Left lung (tissue), 10 donors: Measurements from ENCODE around the gene CHST8. TPM values are rescaled to one million over a fixed set of nuclear protein-coding genes. Genes with fewer than 3 reads are reported as not detected.

ENCODE experiments used
- ATAC-seq: fragments of 200-7000 bp; cut with Tn5 transposase; one replicate; pipeline ENCODE4 v1.9.1; 2020; ENCODE audit warnings: moderate library complexity
- DNase-seq, 4 donors: peaks; one replicate each; pipeline ENCODE4 v3.0.0-alpha.2; 2013 to 2020
- H3K27ac ChIP-seq, 2 donors: fragments of 200-600 bp; sonication (generic) in 1 of 2; one replicate each; pipeline versions ENCODE4 v1.5.0 to v1.8.0; 2020 to 2021
- H3K27me3 ChIP-seq, 2 donors: fragments of 200-600 bp; sonication (generic) in 1 of 2; one replicate each; pipeline versions ENCODE4 v1.5.0 to v1.8.0; 2020 to 2021
- H3K36me3 ChIP-seq, 2 donors: fragments of 200-600 bp; sonication (generic) in 1 of 2; one replicate each; pipeline versions ENCODE4 v1.5.0 to v1.8.0; 2020 to 2021
- H3K4me1 ChIP-seq, 2 donors: fragments of 200-600 bp; one replicate each; pipeline ENCODE4 v1.8.0; 2021
- H3K4me3 ChIP-seq, 2 donors: fragments of 200-600 bp; sonication (generic) in 1 of 2; one replicate each; pipeline versions ENCODE4 v1.5.0 to v1.8.0; 2020 to 2021; ENCODE audit warnings: mild to moderate bottlenecking in 1 of 2
- H3K9me3 ChIP-seq, 2 donors: fragments of 200-600 bp; sonication (generic) in 1 of 2; one replicate each; pipeline versions ENCODE4 v1.5.0 to v1.8.0; 2020 to 2021
- CTCF ChIP-seq, 2 donors: fragments of 200-600 bp; sonication (generic) in 1 of 2; IDR thresholded peaks; one replicate each; pipeline versions ENCODE4 v1.5.0 to v1.8.0; 2021; ENCODE audit warnings: antibody characterized with exemption in 2 of 2
- intact Hi-C, 2 donors: fragments of 100-400 bp; cut with DNase I; formaldehyde crosslinking; loops; one replicate each; pipeline versions ENCODE4 v1.11.2 to v1.14.2; 2022
- polyA plus RNA-seq, 6 donors: library from polyadenylated mRNA; unstranded; fragments of 120-200 nt; gene quantifications; one replicate each; pipeline ENCODE4 v1.2.1, GENCODE V29; 2013; ENCODE audit not compliant: insufficient read length in 6 of 6
- total RNA-seq, 2 donors: library from RNA; stranded (reverse); fragmentation: NEBNext Ultra II Directional; extraction: Animal tissue kit (Norgen Biotek cat#: 25700); gene quantifications; one replicate each; pipeline ENCODE4 v1.2.1, GENCODE V29; 2021
- donor health status: DM: no; HTN: yes; CAD: no.
- donor health status: DM: no; HTN: no; CAD: no.

The CHST8 gene
- total and polyA plus RNA-seq, 8 donors: 0.24 to 0.47 TPM; not detected in 6

DNA sequence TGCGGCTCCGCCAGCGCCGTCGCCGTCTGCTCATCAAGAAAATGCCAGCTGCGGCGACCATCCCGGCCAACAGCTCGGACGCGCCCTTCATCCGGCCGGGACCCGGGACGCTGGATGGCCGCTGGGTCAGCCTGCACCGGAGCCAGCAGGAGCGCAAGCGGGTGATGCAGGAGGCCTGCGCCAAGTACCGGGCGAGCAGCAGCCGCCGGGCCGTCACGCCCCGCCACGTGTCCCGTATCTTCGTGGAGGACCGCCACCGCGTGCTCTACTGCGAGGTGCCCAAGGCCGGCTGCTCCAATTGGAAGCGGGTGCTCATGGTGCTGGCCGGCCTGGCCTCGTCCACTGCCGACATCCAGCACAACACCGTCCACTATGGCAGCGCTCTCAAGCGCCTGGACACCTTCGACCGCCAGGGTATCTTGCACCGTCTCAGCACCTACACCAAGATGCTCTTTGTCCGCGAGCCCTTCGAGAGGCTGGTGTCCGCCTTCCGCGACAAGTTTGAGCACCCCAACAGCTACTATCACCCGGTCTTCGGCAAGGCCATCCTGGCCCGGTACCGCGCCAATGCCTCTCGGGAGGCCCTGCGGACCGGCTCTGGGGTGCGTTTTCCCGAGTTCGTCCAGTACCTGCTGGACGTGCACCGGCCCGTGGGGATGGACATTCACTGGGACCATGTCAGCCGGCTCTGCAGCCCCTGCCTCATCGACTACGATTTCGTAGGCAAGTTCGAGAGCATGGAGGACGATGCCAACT is 150.5 kb downstream of the CHST8 start:
- no peak for DNase-seq
- no peak overlapping the region for H3K27ac ChIP-seq
- H3K27me3 ChIP-seq: peaks cover 0 to 54% of the 10 kb centered on the region in 2 donors
- no peak for ATAC-seq
- H3K36me3 ChIP-seq: no peaks in the 10 kb centered on the region
- H3K4me1 ChIP-seq: no peaks in the 10 kb centered on the region
- H3K4me3 ChIP-seq: no peak overlapping the region
- intact Hi-C loops: loop anchor here in 1 of 2 donors (5.0 to 10.0 kb wide), 3 partner anchors 233 to 535 kb away; no protein-coding TSS in a partner anchor
- no peaks in the 10 kb centered on the region for H3K9me3 ChIP-seq
- TF ChIP-seq CTCF (IDR thresholded peaks at IDR 0.05): no peak

DNA sequence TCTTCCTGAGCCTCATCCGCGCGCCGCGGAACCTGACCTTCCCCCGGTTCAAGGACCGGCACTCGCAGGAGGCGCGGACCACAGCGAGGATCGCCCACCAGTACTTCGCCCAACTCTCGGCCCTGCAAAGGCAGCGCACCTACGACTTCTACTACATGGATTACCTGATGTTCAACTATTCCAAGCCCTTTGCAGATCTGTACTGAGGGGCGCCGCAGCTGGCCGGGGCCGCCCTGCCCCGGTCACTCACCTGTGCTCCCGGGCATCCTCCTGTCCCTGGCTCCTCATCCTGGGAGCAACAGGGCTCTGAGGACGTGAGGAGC is 151.1 kb downstream of the CHST8 start:
- no peak for TF ChIP-seq CTCF (IDR thresholded peaks at IDR 0.05)
- intact Hi-C loops: loop anchor here in 1 of 2 donors (5.0 to 10.0 kb wide), 3 partner anchors 232 to 536 kb away; no protein-coding TSS in a partner anchor
- H3K36me3 ChIP-seq: no peaks in the 10 kb centered on the region
- H3K27me3 ChIP-seq: peaks cover 0 to 54% of the 10 kb centered on the region in 2 donors
- no peaks in the 10 kb centered on the region for H3K9me3 ChIP-seq
- ATAC-seq (no peak), DNase-seq (no peak)
- H3K4me1 ChIP-seq: no peaks in the 10 kb centered on the region
- no peak overlapping the region for H3K27ac ChIP-seq
- H3K4me3 ChIP-seq: no peak overlapping the region

GRCh38 chr19:33773704-33774624 is 152.2 kb downstream of the CHST8 start:
- no peak for TF ChIP-seq CTCF (IDR thresholded peaks at IDR 0.05)
- H3K4me1 ChIP-seq: peaks cover 3% of the 10 kb centered on the region in 2 donors
- H3K27ac ChIP-seq: no peak overlapping the region
- intact Hi-C loops: loop anchor here in 1 of 2 donors (5.0 to 10.0 kb wide), 3 partner anchors 231 to 537 kb away; no protein-coding TSS in a partner anchor
- DNase-seq: no peak
- peaks cover under 1 to 53% of the 10 kb centered on the region in 2 donors for H3K27me3 ChIP-seq
- H3K4me3 ChIP-seq: no peak overlapping the region
- ATAC-seq: no peak
- no peaks in the 10 kb centered on the region for H3K9me3 ChIP-seq
- no peaks in the 10 kb centered on the region for H3K36me3 ChIP-seq

GRCh38 chr19:33774751-33775150 is 153.0 kb downstream of the CHST8 start:
- H3K4me1 ChIP-seq: peaks cover 3% of the 10 kb centered on the region in 2 donors
- no peak overlapping the region for H3K4me3 ChIP-seq
- no peak for TF ChIP-seq CTCF (IDR thresholded peaks at IDR 0.05)
- H3K36me3 ChIP-seq: no peaks in the 10 kb centered on the region
- peaks cover 9 to 53% of the 10 kb centered on the region in 2 donors for H3K27me3 ChIP-seq
- intact Hi-C loops: loop anchor here in 1 of 2 donors (5.0 to 10.0 kb wide), 5 partner anchors 230 to 537 kb away; no protein-coding TSS in a partner anchor
- no peaks in the 10 kb centered on the region for H3K9me3 ChIP-seq
- ATAC-seq: no peak
- H3K27ac ChIP-seq: no peak overlapping the region
- no peak for DNase-seq
